Smooth muscle cell (in vitro differentiated cells): ENCODE data around the gene PLEKHA8. TPM values are rescaled to one million over a fixed set of nuclear protein-coding genes. Genes with fewer than 3 reads are reported as not detected.

Experiments
- DNase-seq: peaks from one replicate; lab custom pipeline; 2025; ENCODE audit not compliant: unreplicated experiment; lab: John Stamatoyannopoulos, UW
- H2AFZ ChIP-seq: fragments of 200-600 bp; sonication (generic); 2 replicates; pipeline ENCODE4 v1.6.0; 2016; ENCODE audit warnings: antibody characterized with exemption, low read depth, mild to moderate bottlenecking
- H3F3A ChIP-seq: fragments of 200-600 bp; sonication (generic); 2 replicates; pipeline ENCODE4 v1.6.0; 2017; ENCODE audit warnings: antibody characterized with exemption, low read depth
- H3K27ac ChIP-seq: fragments of 200-600 bp; sonication (generic); 2 replicates; pipeline ENCODE4 v1.5.1; 2016; ENCODE audit warnings: low read depth, mild to moderate bottlenecking
- H3K27me3 ChIP-seq: fragments of 200-600 bp; sonication (generic); 2 replicates; pipeline ENCODE4 v1.6.1; 2016; ENCODE audit warnings: low read depth, mild to moderate bottlenecking
- H3K36me3 ChIP-seq: fragments of 200-600 bp; sonication (generic); 2 replicates; pipeline ENCODE4 v1.5.1; 2016; ENCODE audit warnings: low read depth
- H3K4me1 ChIP-seq: fragments of 200-600 bp; sonication (generic); 2 replicates; pipeline ENCODE4 v1.5.1; 2016; ENCODE audit warnings: low read depth
- H3K4me2 ChIP-seq: fragments of 200-600 bp; sonication (generic); 2 replicates; pipeline ENCODE4 v1.6.0; 2016; ENCODE audit warnings: mild to moderate bottlenecking
- H3K4me3 ChIP-seq: fragments of 200-600 bp; sonication (generic); 2 replicates; pipeline ENCODE4 v1.5.1; 2016; ENCODE audit warnings: mild to moderate bottlenecking
- H3K79me2 ChIP-seq: fragments of 200-600 bp; sonication (generic); 2 replicates; pipeline ENCODE4 v1.6.0; 2016; ENCODE audit warnings: low read depth, mild to moderate bottlenecking
- H3K9ac ChIP-seq: fragments of 200-600 bp; sonication (generic); 2 replicates; pipeline ENCODE4 v1.6.0; 2016; ENCODE audit warnings: low read depth
- H3K9me3 ChIP-seq: fragments of 200-600 bp; sonication (generic); replicated peaks from 2 replicates; pipeline ENCODE4 v1.5.1; 2016; ENCODE audit warnings: low read depth
- H4K20me1 ChIP-seq: fragments of 200-600 bp; sonication (generic); 2 replicates; pipeline ENCODE4 v1.6.0; 2016; ENCODE audit warnings: low read depth
- WGBS: methylation state at CpG from one replicate; pipeline ENCODE4 v1.1.7; 2016; ENCODE audit warnings: low lambda C conversion rate; 5-methylcytosine and 5-hydroxymethylcytosine counted together
- polyA plus RNA-seq: library from polyadenylated mRNA; unstranded; fragments of >200 nt; fragmentation: Nextera tagmentation; extraction: Ambion mirVana; gene quantifications from 2 replicates; pipeline ENCODE4 v1.2.1, GENCODE V29; 2016
- total RNA-seq: library from RNA; depleted of rRNA; stranded (reverse); fragments of >200 nt; gene quantifications from 2 replicates; pipeline ENCODE4 v1.2.3, GENCODE V29; 2014
- TF ChIP-seq, protein P1 (sequence below): fragments of 200-600 bp; sonication (generic); IDR thresholded peaks from 2 replicates; pipeline ENCODE4 v1.5.1; 2017; ENCODE audit warnings: borderline replicate concordance, mild to moderate bottlenecking, antibody characterized with exemption; ENCODE audit not compliant: insufficient read depth, poor library complexity, severe bottlenecking

Gene PLEKHA8
- total and polyA plus RNA-seq, 2 experiments from 2014 or later = 10.0 to 20.4 TPM

DNA sequence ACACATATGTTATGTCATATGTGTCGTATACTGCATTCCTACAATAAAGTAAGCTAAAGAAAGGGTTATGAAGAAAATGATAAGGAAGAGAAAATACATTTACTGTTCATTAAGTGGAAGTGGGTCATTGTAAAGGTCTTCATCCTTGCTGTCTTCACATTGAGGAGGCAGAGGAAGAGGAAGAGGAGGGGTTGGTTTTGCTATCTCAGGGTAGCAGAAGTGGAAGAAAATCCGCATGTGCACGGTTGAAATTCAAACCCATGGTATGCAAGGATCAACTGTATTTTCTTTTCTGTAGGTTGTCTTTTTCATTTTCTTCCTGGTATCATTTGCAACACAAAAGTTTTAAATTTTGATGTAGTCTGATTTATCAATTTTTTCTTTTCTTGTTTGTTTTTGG, 6.3 kb downstream of the PLEKHA8 start:
- no peaks in the 10 kb centered on the region for H3K9me3 ChIP-seq
- H3K4me3 ChIP-seq = no peak overlapping the region
- H3F3A ChIP-seq = no peaks in the 10 kb centered on the region
- peaks cover 95% of the 10 kb centered on the region for H4K20me1 ChIP-seq
- H3K36me3 ChIP-seq = no peaks in the 10 kb centered on the region
- H3K4me1 ChIP-seq = peaks cover 14% of the 10 kb centered on the region
- H3K9ac ChIP-seq = no peak overlapping the region
- no peak for DNase-seq
- no peaks in the 10 kb centered on the region for H3K27me3 ChIP-seq
- H2AFZ ChIP-seq = no peak overlapping the region
- no peak overlapping the region for H3K4me2 ChIP-seq
- peaks cover 84% of the 10 kb centered on the region for H3K79me2 ChIP-seq
- TF ChIP-seq, protein P1, sequence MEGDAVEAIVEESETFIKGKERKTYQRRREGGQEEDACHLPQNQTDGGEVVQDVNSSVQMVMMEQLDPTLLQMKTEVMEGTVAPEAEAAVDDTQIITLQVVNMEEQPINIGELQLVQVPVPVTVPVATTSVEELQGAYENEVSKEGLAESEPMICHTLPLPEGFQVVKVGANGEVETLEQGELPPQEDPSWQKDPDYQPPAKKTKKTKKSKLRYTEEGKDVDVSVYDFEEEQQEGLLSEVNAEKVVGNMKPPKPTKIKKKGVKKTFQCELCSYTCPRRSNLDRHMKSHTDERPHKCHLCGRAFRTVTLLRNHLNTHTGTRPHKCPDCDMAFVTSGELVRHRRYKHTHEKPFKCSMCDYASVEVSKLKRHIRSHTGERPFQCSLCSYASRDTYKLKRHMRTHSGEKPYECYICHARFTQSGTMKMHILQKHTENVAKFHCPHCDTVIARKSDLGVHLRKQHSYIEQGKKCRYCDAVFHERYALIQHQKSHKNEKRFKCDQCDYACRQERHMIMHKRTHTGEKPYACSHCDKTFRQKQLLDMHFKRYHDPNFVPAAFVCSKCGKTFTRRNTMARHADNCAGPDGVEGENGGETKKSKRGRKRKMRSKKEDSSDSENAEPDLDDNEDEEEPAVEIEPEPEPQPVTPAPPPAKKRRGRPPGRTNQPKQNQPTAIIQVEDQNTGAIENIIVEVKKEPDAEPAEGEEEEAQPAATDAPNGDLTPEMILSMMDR = no peak
- H3K27ac ChIP-seq = no peak overlapping the region
- WGBS = 98% methylated on average over 3 of the region's 3 CpGs

DNA sequence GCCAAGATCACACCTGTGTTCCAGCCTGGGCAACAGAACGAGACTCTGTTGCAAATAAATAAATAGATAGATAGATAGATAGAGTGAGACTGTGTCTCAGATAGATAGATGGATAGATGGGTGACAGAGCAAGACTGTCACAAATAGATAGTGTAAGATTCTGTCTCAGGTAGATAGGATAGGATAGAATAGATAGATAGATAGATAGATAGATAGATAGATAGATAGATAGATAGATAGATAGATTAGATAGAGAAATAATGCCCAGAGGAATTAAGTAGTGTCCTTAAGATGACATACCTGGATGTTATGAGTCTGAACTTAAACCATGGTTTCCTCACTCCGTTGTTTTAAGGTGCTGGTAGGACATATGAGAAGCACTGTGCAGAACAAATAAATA, 8.0 kb downstream of the PLEKHA8 start:
- Histone ChIP-seq H3K9ac (no peak overlapping the region), H3K79me2 (peaks cover 81% of the 10 kb centered on the region), H2AFZ (no peak overlapping the region), H3K4me3 (no peak overlapping the region), H3K27me3 (no peaks in the 10 kb centered on the region), H3K27ac (no peak overlapping the region), H3F3A (no peaks in the 10 kb centered on the region), H3K4me1 (peaks cover 7% of the 10 kb centered on the region), H4K20me1 (peaks cover 95% of the 10 kb centered on the region), H3K9me3 (no peaks in the 10 kb centered on the region), H3K4me2 (no peak overlapping the region), H3K36me3 (no peaks in the 10 kb centered on the region)
- TF ChIP-seq, protein P1 = no peak
- no peak for DNase-seq
- WGBS = 100% methylated on average over 2 of the region's 2 CpGs

DNA sequence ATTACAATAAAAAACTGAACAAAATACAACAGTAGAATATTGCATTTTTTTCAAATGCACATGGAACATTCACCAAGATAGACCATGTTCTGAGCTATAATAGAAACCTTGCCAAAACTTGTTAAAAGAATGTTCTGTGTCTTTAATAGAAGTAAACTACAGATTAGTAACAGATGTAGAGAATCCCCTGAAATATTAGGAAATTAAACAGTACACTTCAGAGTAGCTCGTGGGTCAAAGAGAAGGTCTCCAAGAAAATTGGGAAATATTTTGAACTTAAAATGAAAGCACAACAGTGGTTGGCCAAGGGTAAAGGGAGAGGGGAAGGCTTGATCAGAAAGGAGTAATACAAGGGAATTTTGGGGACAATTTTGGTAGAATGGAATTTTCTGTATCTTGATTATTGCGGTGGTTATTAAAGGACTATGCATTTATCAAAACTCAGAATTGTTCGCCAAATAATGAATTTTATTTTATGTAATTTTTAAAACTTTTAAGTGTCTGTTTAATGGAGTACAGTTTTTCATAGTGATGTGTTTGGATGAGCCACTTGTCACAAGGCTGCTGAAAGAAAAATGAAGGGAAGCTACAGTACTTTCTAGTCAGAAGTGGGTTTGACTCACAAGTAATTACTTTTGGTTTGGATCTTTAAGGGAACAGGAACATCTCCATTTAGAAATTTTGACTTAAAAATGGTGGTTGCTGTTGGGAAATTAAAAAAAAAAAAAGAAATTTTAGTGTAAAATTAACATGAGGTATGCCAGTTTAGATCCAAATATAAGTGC, 10.2 kb downstream of the PLEKHA8 start:
- H3K27ac ChIP-seq = no peak overlapping the region
- WGBS = 100% methylated on average over 3 of the region's 3 CpGs
- no peak overlapping the region for H2AFZ ChIP-seq

More for the DNA sequence above, 10.2 kb downstream of the PLEKHA8 start:
- no peaks in the 10 kb centered on the region for H3K9me3 ChIP-seq
- TF ChIP-seq, protein P1 = no peak
- H3K27me3 ChIP-seq = no peaks in the 10 kb centered on the region
- H3K9ac ChIP-seq = no peak overlapping the region
- no peak for DNase-seq
- no peak overlapping the region for H3K4me3 ChIP-seq
- no peaks in the 10 kb centered on the region for H3F3A ChIP-seq
- peaks cover 77% of the 10 kb centered on the region for H3K79me2 ChIP-seq
- H3K4me1 ChIP-seq = peaks cover 10% of the 10 kb centered on the region
- no peak overlapping the region for H3K4me2 ChIP-seq
- H4K20me1 ChIP-seq = peaks cover 95% of the 10 kb centered on the region
- no peaks in the 10 kb centered on the region for H3K36me3 ChIP-seq
